ENCODE measurements around the gene OBSCN. TPM values are rescaled to one million over a fixed set of nuclear protein-coding genes. Genes with fewer than 3 reads are reported as not detected.

Gene OBSCN
- total and polyA plus RNA-seq, 4 donors = 0.54 to 5.6 (median 2.7) TPM

DNA sequence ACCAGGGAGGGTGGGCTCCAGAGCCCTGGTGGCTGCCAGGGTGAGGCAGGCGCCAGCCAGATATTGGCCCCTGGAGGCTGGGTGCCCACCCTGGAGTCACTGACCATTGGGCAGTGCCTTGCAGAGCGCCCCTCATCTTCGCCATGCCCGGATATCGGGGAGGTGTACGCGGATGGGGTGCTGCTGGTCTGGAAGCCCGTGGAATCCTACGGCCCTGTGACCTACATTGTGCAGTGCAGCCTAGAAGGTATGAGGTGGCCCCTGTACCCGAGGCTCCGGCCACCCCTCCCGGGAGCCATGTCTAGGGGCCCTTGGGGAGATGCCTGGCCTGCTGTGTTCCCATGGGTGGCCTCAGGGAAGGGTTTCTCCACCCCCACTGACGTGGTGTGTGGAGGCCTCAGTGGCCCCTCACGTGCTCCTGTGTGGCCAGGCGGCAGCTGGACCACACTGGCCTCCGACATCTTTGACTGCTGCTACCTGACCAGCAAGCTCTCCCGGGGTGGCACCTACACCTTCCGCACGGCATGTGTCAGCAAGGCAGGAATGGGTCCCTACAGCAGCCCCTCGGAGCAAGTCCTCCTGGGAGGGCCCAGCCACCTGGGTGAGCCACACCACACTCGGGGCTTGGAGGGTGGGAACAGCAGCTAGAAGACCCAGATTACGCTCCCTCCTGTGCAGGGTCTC, 167.9 kb downstream of the OBSCN start:
- Histone ChIP-seq H3K9ac (ENCODE audit: low read depth in 1 of 2, low read length in 2 of 2) (no peak overlapping the region), H3K4me1 (ENCODE audit: control insufficient read depth in 4 of 4, insufficient read depth in 4 of 4, low read length in 3 of 4) (peaks cover 0 to 14% (median 6%) of the 10 kb centered on the region in 4 donors), H3K27me3 (ENCODE audit: control insufficient read depth in 4 of 4, insufficient read depth in 4 of 4, low read length in 3 of 4) (no peaks in the 10 kb centered on the region), H3K36me3 (ENCODE audit: control insufficient read depth in 4 of 4, insufficient read depth in 3 of 4, low read depth in 1 of 4, low read length in 3 of 4) (no peaks in the 10 kb centered on the region), H3K27ac (ENCODE audit: low read depth in 1 of 2, low read length in 2 of 2) (peak overlapping the region in 1 of 2 donors; percentile 60), H3K9me3 (ENCODE audit: control insufficient read depth in 4 of 4, low read length in 3 of 4) (no peaks in the 10 kb centered on the region), H3K4me3 (ENCODE audit: low read depth in 1 of 3, low read length in 3 of 3) (no peak overlapping the region)
- no peak for DNase-seq (ENCODE audit: low spot score)
- TF ChIP-seq JUND (IDR thresholded peaks at IDR 0.05) (no peak), NR2F2 (IDR thresholded peaks at IDR 0.05) (no peak), RXRA (IDR thresholded peaks at IDR 0.05) (no peak), HNF4A (conservative IDR thresholded peaks at IDR 0.05) (no peak)
- TF ChIP-seq, protein P1, sequence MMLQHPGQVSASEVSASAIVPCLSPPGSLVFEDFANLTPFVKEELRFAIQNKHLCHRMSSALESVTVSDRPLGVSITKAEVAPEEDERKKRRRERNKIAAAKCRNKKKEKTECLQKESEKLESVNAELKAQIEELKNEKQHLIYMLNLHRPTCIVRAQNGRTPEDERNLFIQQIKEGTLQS (IDR thresholded peaks at IDR 0.05) = no peak
- WGBS = 97% methylated on average over 22 of the region's 22 CpGs

DNA sequence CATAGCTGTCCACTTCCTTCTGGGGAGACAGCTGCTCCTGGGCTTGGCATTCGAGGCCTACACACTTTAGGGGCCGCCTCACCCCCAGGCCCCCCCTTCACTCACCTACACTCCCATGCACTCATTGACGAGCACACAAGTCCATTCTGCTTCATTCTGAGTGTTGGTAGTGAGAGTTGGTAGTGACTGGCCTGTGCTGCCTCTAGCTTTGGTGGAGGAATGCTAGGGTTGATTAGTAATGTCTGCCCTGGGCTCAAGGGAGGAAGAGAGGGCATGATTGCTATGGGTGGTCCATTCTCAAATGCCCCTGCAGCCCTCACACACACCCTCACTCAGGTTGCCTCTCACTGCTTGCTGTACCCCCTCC, 168.4 kb downstream of the OBSCN start:
- peaks cover 0 to 14% (median 6%) of the 10 kb centered on the region in 4 donors for H3K4me1 ChIP-seq (ENCODE audit: control insufficient read depth in 4 of 4, insufficient read depth in 4 of 4, low read length in 3 of 4)
- no peaks in the 10 kb centered on the region for H3K9me3 ChIP-seq (ENCODE audit: control insufficient read depth in 4 of 4, low read length in 3 of 4)
- no peak overlapping the region for H3K27ac ChIP-seq (ENCODE audit: low read depth in 1 of 2, low read length in 2 of 2)
- TF ChIP-seq HNF4G (IDR thresholded peaks at IDR 0.05) (no peak), RAD21 (IDR thresholded peaks at IDR 0.05) (no peak), NR2F2 (IDR thresholded peaks at IDR 0.05) (no peak), RXRA (IDR thresholded peaks at IDR 0.05) (no peak), FOXA2 (IDR thresholded peaks at IDR 0.05) (no peak), SP1 (IDR thresholded peaks at IDR 0.05) (no peak), TAF1 (conservative IDR thresholded peaks at IDR 0.05) (no peak), YY1 (IDR thresholded peaks at IDR 0.05) (no peak), EGR1 (IDR thresholded peaks at IDR 0.05; ENCODE audit: low read depth in 2 of 2) (no peak), FOXA1 (IDR thresholded peaks at IDR 0.05) (no peak), GABPA (IDR thresholded peaks at IDR 0.05 in 1 of 2, conservative IDR thresholded peaks at IDR 0.05 in 1 of 2) (no peak)
- TF ChIP-seq, protein P2, sequence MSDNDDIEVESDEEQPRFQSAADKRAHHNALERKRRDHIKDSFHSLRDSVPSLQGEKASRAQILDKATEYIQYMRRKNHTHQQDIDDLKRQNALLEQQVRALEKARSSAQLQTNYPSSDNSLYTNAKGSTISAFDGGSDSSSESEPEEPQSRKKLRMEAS (IDR thresholded peaks at IDR 0.05) = no peak
- TF ChIP-seq, protein P3, sequence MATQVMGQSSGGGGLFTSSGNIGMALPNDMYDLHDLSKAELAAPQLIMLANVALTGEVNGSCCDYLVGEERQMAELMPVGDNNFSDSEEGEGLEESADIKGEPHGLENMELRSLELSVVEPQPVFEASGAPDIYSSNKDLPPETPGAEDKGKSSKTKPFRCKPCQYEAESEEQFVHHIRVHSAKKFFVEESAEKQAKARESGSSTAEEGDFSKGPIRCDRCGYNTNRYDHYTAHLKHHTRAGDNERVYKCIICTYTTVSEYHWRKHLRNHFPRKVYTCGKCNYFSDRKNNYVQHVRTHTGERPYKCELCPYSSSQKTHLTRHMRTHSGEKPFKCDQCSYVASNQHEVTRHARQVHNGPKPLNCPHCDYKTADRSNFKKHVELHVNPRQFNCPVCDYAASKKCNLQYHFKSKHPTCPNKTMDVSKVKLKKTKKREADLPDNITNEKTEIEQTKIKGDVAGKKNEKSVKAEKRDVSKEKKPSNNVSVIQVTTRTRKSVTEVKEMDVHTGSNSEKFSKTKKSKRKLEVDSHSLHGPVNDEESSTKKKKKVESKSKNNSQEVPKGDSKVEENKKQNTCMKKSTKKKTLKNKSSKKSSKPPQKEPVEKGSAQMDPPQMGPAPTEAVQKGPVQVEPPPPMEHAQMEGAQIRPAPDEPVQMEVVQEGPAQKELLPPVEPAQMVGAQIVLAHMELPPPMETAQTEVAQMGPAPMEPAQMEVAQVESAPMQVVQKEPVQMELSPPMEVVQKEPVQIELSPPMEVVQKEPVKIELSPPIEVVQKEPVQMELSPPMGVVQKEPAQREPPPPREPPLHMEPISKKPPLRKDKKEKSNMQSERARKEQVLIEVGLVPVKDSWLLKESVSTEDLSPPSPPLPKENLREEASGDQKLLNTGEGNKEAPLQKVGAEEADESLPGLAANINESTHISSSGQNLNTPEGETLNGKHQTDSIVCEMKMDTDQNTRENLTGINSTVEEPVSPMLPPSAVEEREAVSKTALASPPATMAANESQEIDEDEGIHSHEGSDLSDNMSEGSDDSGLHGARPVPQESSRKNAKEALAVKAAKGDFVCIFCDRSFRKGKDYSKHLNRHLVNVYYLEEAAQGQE (IDR thresholded peaks at IDR 0.05) = no peak
- TF ChIP-seq, protein P4, sequence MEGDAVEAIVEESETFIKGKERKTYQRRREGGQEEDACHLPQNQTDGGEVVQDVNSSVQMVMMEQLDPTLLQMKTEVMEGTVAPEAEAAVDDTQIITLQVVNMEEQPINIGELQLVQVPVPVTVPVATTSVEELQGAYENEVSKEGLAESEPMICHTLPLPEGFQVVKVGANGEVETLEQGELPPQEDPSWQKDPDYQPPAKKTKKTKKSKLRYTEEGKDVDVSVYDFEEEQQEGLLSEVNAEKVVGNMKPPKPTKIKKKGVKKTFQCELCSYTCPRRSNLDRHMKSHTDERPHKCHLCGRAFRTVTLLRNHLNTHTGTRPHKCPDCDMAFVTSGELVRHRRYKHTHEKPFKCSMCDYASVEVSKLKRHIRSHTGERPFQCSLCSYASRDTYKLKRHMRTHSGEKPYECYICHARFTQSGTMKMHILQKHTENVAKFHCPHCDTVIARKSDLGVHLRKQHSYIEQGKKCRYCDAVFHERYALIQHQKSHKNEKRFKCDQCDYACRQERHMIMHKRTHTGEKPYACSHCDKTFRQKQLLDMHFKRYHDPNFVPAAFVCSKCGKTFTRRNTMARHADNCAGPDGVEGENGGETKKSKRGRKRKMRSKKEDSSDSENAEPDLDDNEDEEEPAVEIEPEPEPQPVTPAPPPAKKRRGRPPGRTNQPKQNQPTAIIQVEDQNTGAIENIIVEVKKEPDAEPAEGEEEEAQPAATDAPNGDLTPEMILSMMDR (IDR thresholded peaks at IDR 0.05; ENCODE audit: low read depth, low read length, missing input control) = no peak
- TF ChIP-seq, protein P1 (IDR thresholded peaks at IDR 0.05) = no peak
- H3K36me3 ChIP-seq (ENCODE audit: control insufficient read depth in 4 of 4, insufficient read depth in 3 of 4, low read depth in 1 of 4, low read length in 3 of 4) = no peaks in the 10 kb centered on the region
- WGBS = 94% methylated on average over 3 of the region's 3 CpGs
- DNase-seq (ENCODE audit: low spot score) = no peak
- no peaks in the 10 kb centered on the region for H3K27me3 ChIP-seq (ENCODE audit: control insufficient read depth in 4 of 4, insufficient read depth in 4 of 4, low read length in 3 of 4)
- no peak overlapping the region for H3K4me3 ChIP-seq (ENCODE audit: low read depth in 1 of 3, low read length in 3 of 3)
- H3K9ac ChIP-seq (ENCODE audit: low read depth in 1 of 2, low read length in 2 of 2) = no peak overlapping the region
